Ascending aorta (tissue), 2 donors: ENCODE results near the gene GMIP. TPM values are rescaled to one million over a fixed set of nuclear protein-coding genes. Genes with fewer than 3 reads are reported as not detected.

Experiments
- DNase-seq, 2 donors: peaks; one replicate each; pipeline ENCODE4 v3.0.0-alpha.2; 2019; ENCODE audit warnings: low spot score in 2 of 2
- H3K27ac ChIP-seq, 2 donors: fragments of 200-600 bp; sonication (generic); one replicate each; pipeline ENCODE4 v1.5.1; 2016 to 2017; ENCODE audit warnings: mild to moderate bottlenecking in 1 of 2
- H3K27me3 ChIP-seq: fragments of 200-600 bp; sonication (generic); one replicate; pipeline ENCODE4 v1.5.1; 2017
- H3K36me3 ChIP-seq, 2 donors: fragments of 200-600 bp; sonication (generic); one replicate each; pipeline ENCODE4 v1.5.1; 2016
- H3K4me1 ChIP-seq, 2 donors: fragments of 200-600 bp; sonication (generic); one replicate each; pipeline ENCODE4 v1.5.1; 2016 to 2017; ENCODE audit warnings: mild to moderate bottlenecking in 1 of 2
- H3K4me3 ChIP-seq, 2 donors: fragments of 200-600 bp; sonication (generic); one replicate each; pipeline ENCODE4 v1.5.1; 2016 to 2017; ENCODE audit warnings: mild to moderate bottlenecking in 1 of 2
- H3K9me3 ChIP-seq, 2 donors: fragments of 200-600 bp; sonication (generic); one replicate each; pipeline ENCODE4 v1.5.1; 2016
- intact Hi-C: fragments of 100-400 bp; cut with DNase I; formaldehyde crosslinking; loops from one replicate; pipeline ENCODE4 v1.15.1; 2023
- total RNA-seq: library from RNA; depleted of rRNA; stranded (reverse); fragments of >200 nt; gene quantifications from one replicate; pipeline ENCODE4 v1.1.0, GENCODE V29; 2016
- TF ChIP-seq, protein P1 (sequence below), 3 experiments: fragments of 200-600 bp in 2 of 3; fragments of 450-650 bp in 1 of 3; sonication (generic) in 2 of 3; IDR thresholded peaks; one replicate each; pipeline ENCODE4 v1.5.1; 2016 to 2019; ENCODE audit warnings: antibody characterized with exemption in 3 of 3, mild to moderate bottlenecking in 1 of 3, moderate library complexity in 1 of 3

GMIP gene
- total RNA-seq, 1 donor from 2014 or later = 3.9 TPM

- TF ChIP-seq, protein P1, sequence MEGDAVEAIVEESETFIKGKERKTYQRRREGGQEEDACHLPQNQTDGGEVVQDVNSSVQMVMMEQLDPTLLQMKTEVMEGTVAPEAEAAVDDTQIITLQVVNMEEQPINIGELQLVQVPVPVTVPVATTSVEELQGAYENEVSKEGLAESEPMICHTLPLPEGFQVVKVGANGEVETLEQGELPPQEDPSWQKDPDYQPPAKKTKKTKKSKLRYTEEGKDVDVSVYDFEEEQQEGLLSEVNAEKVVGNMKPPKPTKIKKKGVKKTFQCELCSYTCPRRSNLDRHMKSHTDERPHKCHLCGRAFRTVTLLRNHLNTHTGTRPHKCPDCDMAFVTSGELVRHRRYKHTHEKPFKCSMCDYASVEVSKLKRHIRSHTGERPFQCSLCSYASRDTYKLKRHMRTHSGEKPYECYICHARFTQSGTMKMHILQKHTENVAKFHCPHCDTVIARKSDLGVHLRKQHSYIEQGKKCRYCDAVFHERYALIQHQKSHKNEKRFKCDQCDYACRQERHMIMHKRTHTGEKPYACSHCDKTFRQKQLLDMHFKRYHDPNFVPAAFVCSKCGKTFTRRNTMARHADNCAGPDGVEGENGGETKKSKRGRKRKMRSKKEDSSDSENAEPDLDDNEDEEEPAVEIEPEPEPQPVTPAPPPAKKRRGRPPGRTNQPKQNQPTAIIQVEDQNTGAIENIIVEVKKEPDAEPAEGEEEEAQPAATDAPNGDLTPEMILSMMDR (IDR thresholded peaks at IDR 0.05) = no peak
- intact Hi-C loops = no loop called here
- no peaks in the 10 kb centered on the region for H3K4me1 ChIP-seq
- H3K4me3 ChIP-seq = no peak overlapping the region
- H3K9me3 ChIP-seq = no peaks in the 10 kb centered on the region
- H3K27ac ChIP-seq = no peak overlapping the region
- no peaks in the 10 kb centered on the region for H3K27me3 ChIP-seq
- no peak for DNase-seq
- peaks cover 86 to 94% of the 10 kb centered on the region in 2 donors for H3K36me3 ChIP-seq
Measured at GRCh38 chr19:19652482-19653295, 9.2 kb upstream of the GMIP start.

DNA sequence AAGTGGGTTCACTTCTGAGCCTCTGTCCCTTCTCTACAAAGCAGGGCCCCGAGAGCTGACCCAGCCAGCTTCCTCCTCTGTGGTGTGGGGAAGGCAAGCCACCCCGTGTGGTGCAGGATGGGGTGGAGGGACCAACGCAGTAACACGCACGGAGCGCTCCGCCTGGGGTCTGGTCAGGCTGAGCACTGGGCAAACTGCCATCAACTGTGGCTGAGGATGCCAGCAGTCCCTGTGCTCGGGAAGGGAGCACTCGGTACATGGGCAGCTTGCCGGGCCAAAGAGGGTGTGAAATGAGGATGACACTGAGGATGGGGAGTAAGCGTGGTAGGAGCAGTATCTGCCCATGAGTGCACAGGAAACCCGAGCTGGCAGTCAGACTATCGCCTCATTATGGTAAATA is 7.6 kb upstream of the GMIP start:
- no peaks in the 10 kb centered on the region for H3K4me1 ChIP-seq
- H3K4me3 ChIP-seq = no peak overlapping the region
- intact Hi-C loops = no loop called here
- H3K9me3 ChIP-seq = no peaks in the 10 kb centered on the region
- peaks cover 86 to 94% of the 10 kb centered on the region in 2 donors for H3K36me3 ChIP-seq
- H3K27ac ChIP-seq = no peak overlapping the region
- DNase-seq = no peak
- TF ChIP-seq, protein P1 (IDR thresholded peaks at IDR 0.05) = no peak
- no peaks in the 10 kb centered on the region for H3K27me3 ChIP-seq

- H3K27me3 ChIP-seq = no peaks in the 10 kb centered on the region
- no peak overlapping the region for H3K27ac ChIP-seq
- TF ChIP-seq, protein P1 (IDR thresholded peaks at IDR 0.05) = no peak
- DNase-seq = no peak
- no peak overlapping the region for H3K4me3 ChIP-seq
- H3K9me3 ChIP-seq = no peaks in the 10 kb centered on the region
- no peaks in the 10 kb centered on the region for H3K4me1 ChIP-seq
- intact Hi-C loops = no loop called here
- peaks cover 86 to 94% of the 10 kb centered on the region in 2 donors for H3K36me3 ChIP-seq
Measured at GRCh38 chr19:19650331-19650730, 6.9 kb upstream of the GMIP start.

GRCh38 chr19:19649580-19649995 is 6.1 kb upstream of the GMIP start:
- no peaks in the 10 kb centered on the region for H3K27me3 ChIP-seq
- no peak overlapping the region for H3K27ac ChIP-seq
- no peak overlapping the region for H3K4me3 ChIP-seq
- TF ChIP-seq, protein P1 (IDR thresholded peaks at IDR 0.05) = no peak
- intact Hi-C loops = no loop called here
- H3K9me3 ChIP-seq = no peaks in the 10 kb centered on the region
- peaks cover 84 to 91% of the 10 kb centered on the region in 2 donors for H3K36me3 ChIP-seq
- H3K4me1 ChIP-seq = no peaks in the 10 kb centered on the region
- DNase-seq = no peak

GRCh38 chr19:19649155-19649554 is 5.7 kb upstream of the GMIP start:
- intact Hi-C loops = no loop called here
- H3K36me3 ChIP-seq = peaks cover 80 to 87% of the 10 kb centered on the region in 2 donors
- DNase-seq = no peak
- H3K4me1 ChIP-seq = no peaks in the 10 kb centered on the region
- no peaks in the 10 kb centered on the region for H3K27me3 ChIP-seq
- TF ChIP-seq, protein P1 (IDR thresholded peaks at IDR 0.05) = no peak
- no peaks in the 10 kb centered on the region for H3K9me3 ChIP-seq
- H3K27ac ChIP-seq = no peak overlapping the region
- H3K4me3 ChIP-seq = no peak overlapping the region
